Stimulated activated CD4-positive, alpha-beta T cell treated with anti-CD3 and anti-CD28 coated beads, Interleukin-1b, Interleukin-23, amount 100 ng/mL, for 1 hour (primary cell): Measurements from ENCODE around the gene SERPINI1.

Experiments used
- DNase-seq, 2 donors: peaks; one replicate each; pipeline ENCODE4 v3.0.0-alpha.2; 2020; ENCODE audit warnings: low read depth in 2 of 2

Gene SERPINI1, protein sequence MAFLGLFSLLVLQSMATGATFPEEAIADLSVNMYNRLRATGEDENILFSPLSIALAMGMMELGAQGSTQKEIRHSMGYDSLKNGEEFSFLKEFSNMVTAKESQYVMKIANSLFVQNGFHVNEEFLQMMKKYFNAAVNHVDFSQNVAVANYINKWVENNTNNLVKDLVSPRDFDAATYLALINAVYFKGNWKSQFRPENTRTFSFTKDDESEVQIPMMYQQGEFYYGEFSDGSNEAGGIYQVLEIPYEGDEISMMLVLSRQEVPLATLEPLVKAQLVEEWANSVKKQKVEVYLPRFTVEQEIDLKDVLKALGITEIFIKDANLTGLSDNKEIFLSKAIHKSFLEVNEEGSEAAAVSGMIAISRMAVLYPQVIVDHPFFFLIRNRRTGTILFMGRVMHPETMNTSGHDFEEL

DNA sequence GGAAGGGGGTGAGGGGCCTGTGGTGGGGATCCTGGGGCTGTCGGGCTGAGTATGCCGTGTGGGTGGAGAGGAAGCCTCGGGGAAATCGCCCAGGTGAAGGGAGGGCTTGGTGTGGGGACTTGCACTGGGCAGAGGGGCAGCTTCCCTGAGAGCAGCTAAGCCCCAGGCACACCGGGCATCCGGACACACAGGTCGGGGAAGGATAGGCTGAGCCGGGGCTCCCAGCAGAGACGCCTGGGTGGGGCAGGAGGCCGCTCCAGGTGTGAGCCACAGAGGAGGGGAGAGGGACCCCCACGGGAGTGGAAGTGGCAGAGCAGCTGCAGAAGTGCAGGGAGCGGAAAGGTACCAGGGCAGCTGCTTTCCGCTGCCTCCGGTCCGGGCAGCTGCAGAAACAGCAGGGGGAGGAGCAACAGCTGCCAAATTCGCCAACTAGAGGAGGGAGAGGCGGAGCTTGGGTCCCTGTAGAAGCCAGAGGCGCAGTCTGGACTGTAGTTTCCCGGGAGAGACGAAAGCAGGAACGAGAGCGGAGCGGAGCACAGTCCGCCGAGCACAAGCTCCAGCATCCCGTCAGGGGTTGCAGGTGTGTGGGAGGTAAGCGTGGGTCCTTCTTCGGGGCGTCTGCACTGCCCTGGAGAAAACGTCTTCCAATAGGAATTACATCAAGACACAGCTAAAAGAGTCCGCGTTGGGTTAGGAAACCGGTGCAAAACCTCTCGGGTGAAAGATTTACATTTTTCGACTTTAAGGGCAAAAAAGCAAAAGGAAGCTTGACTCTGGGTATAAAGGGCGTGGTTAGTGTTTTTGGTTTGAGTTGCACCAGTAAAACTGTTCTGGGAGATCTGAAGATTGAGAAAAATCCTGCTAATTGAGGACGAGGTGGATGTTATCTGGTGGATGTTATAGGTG is at the start of gene SERPINI1:
TSS of gene SERPINI1 (plus strand) at position 489 of the 906 bp plus-strand sequence. CDS start 53,408 bp downstream, outside the sequence.
- peak; percentile 26 to 41 for DNase-seq

DNA sequence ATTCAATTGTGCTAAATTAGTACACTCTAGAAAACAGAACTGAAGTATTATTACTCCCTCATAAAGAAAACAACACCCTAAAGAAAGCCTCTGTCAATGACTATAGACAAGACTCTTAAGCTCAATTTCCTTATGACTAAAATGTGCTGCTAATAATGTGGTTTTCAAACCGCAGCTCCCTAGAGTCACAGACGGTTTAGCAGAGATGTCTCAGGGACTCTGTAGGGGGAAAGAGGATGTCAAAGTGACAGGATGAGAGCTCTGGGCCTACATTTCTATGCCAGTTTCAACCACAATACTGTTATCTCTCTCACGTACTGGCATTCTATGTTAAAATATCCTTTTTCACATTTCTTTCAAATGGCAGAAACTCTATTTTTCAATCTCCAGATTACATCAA is 44.2 kb upstream of the SERPINI1 start:
- no peak for DNase-seq

GRCh38 chr3:167694121-167694520 is 41.4 kb upstream of the SERPINI1 start:
- DNase-seq: no peak

- no peak for DNase-seq
These were observed 35.5 kb upstream of the SERPINI1 start for GRCh38 chr3:167700046-167700445.

DNA sequence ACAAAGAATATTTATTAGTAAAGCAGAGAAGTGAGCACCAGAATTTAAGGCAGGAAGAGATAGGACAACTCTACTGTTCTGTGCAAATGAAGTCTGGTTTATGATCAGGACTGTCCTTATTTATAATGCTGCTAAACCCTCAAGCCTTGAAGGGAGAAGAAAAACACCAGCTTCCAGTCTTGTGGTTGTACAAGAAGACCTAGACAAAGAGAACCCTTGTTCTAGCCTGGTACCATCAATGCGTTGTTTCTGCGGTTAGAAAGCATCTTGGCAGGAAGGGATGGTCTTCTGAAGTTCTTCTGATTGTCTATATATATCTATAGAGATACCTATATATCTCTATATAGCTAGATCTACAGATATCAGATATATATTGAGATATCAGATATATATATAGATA is 34.6 kb upstream of the SERPINI1 start:
- DNase-seq: no peak

- no peak for DNase-seq
These were observed 29.7 kb upstream of the SERPINI1 start for GRCh38 chr3:167705840-167706239.

DNA sequence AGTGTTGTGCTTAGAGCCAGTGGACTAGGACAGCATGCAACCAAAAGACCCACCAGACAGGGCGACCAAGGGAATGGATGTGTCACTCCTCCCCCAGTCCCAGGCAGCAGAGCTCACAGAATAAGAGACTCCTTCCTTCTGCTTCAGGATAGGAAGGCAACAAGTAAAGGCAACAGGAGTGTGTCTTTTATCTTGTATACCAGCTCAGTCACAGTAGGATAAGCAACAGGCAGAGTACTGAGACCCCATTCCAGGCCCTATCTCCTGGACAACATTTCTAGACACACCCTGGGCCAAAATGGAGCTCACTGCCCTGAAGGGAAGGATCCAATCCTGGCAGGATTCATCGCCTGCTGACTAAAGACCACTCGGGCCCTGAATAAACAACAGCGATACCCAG is 25.8 kb upstream of the SERPINI1 start:
- no peak for DNase-seq

- no peak for DNase-seq
These were observed 25.0 kb upstream of the SERPINI1 start for GRCh38 chr3:167710552-167710951.

DNA sequence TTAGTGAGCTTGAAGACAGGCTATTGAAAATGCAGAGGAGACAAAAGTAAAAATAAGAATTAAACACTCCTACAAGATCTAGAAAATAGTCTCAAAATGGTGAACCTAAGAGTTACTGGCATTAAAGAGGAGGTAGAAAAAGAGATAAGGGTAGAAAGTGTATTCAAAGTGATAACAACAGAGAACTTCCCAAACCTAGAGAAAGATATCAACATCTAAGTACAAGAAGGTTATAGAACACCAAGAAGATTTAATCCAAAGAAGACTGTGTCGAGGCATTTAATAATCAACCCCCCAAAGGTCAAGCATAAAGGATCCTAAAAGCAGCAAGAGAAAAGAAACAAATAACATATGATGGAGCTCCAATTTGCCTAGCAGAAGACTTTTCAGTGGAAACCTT is 24.1 kb upstream of the SERPINI1 start:
- DNase-seq: no peak

- no peak for DNase-seq
These were observed 23.1 kb upstream of the SERPINI1 start for GRCh38 chr3:167712445-167712844.

GRCh38 chr3:167714871-167715270 is 20.6 kb upstream of the SERPINI1 start:
- no peak for DNase-seq

DNA sequence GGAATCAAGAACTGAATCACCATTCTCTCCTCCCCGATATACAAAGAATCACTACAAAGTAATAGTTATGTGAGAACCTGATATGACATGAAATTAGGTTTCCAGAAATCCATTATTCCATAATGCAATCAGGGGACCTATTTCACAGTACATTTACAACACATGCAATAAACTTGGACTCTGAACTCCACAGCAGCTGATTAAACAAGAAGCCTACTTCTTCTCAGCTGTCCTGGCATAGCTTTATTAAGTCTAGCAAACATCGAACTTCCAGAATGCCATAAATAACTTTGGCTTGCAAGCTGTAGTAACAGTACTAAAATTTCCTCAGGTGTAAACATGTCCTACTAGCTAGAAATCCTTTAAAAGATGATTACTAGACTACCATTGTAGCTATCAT is 18.6 kb upstream of the SERPINI1 start:
- no peak for DNase-seq

DNA sequence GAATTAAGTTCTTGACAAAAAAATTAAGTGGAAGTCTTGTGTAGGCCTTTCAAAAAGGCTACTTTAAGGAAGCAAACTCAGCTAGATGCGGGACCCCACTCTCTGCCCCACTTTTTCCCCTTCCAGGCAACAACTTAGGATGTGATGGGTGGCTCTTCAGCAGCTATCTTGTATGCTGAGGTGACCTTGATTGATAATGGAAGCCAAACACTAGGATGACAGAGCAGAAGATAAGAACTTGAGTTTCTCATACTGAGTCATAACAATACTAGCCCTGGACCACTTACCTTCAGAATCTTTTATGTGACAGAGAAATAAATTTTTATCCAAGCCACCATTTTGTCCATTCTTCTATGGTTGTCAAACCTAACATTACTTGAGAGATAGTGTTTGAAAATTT is 16.9 kb upstream of the SERPINI1 start:
- DNase-seq: no peak

GRCh38 chr3:167723025-167723512 is 12.5 kb upstream of the SERPINI1 start:
- DNase-seq: no peak

GRCh38 chr3:167723872-167724271 is 11.6 kb upstream of the SERPINI1 start:
- no peak for DNase-seq

DNA sequence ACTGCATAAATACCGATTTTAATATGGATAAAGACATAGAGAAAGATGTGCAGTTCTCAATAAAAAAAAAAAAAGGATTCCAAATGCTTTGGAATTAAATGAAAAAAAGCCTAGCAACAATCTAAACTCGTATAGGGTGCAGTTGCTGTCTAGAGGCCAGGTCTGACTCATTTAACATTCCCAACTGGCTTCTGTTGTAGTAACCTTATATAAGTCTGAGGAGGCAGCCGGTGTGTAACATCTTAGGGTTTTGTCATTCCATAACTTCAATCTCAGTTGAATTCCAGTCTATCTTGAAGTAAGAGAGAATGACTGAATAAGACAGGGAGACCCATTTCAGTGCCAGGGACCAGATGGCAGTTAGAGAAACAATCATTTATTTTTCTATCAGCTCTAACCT is 7.3 kb upstream of the SERPINI1 start:
- no peak for DNase-seq

- no peak for DNase-seq
These were observed 6.7 kb upstream of the SERPINI1 start for GRCh38 chr3:167728632-167729323.

DNA sequence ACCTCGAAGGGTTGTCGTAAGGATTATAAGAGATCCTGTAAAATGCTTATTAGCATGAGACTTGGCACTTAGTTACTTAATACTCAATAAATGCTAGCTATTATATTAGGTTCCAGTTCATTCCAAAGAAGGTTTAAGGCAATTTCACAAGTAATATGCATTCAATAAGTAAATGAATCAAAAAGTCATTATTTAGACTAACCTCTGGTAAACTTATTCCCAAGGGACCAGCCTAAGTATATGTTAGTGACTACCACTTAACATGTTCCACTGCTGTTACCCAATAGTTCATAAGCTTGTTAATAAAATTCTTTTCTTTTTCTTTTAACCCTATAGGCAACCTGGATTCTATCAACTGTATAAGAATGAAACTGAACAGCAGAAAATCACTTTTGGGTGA is 5.9 kb upstream of the SERPINI1 start:
- DNase-seq: no peak

GRCh38 chr3:167731393-167731792 is 4.1 kb upstream of the SERPINI1 start:
- no peak for DNase-seq

DNA sequence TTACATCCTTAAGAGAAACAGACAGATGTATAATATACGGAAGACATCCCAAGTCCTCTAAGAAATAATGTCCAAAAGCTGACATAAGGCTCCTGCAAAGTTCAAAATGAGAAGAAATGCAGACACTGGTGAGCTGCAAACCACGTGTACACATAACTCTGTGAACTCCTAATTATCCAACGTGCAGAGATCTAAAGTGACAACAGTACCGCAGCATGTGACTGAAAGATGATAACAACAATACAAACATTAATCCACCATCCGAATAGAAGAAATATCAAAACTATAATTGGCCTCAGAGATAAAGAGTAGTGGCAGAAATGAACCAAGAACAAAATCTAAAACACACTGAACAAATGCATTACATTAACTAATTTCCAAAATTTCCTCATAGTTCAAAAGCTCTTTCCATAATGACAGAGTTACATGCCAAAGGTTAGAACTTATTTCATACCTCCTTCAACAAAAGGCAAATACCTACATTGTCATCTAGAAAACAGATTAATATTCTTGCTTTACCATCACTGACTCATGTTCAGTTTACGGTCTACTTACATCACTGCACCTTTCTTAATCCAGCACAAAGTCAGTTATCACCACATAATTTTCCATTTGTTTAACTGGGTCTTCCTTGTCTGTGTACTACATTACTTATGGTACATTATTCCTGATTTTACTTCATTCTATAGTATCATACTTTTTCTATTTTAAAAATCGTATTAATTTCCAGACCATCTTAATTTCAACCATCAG is 3.0 kb upstream of the SERPINI1 start:
- no peak for DNase-seq

GRCh38 chr3:167733961-167734497 is 1.5 kb upstream of the SERPINI1 start:
- DNase-seq: no peak
